ENCODE results near the gene NOG. TPM values are rescaled to one million over a fixed set of nuclear protein-coding genes. Genes with fewer than 3 reads are reported as not detected.

The NOG gene
- polyA plus RNA-seq, 2 of the 4 experiments (the other 2 are of a cell fraction) = 0.25 to 0.67 TPM

GRCh38 chr17:56571456-56571855 is 22.0 kb upstream of the NOG start:
- H3K9me3 ChIP-seq = no peaks in the 10 kb centered on the region
- no peak for ATAC-seq
- no peak for TF ChIP-seq E2F6 (IDR thresholded peaks at IDR 0.05; ENCODE audit: borderline replicate concordance, low read depth)
- TF ChIP-seq RAD21 (conservative IDR thresholded peaks at IDR 0.05 in 1 of 2, IDR thresholded peaks at IDR 0.05 in 1 of 2) = no peak
- TF ChIP-seq ATOH8 (CRISPR knock-in tag; IDR thresholded peaks at IDR 0.05; ENCODE audit: low read depth) = no peak
- TF ChIP-seq RARB (CRISPR knock-in tag; IDR thresholded peaks at IDR 0.05) = no peak
- no peak for TF ChIP-seq HDAC2 (IDR thresholded peaks at IDR 0.05)
- no peak for TF ChIP-seq EP300 (IDR thresholded peaks at IDR 0.05)
- no peak overlapping the region for H3K4me2 ChIP-seq
- ChIA-PET POLR2A (no interaction called here), CTCF (interaction anchor here (0.9 to 2.4 kb wide), 4 partner anchors 21 to 208 kb away, joined by 3 to 11 read pairs (median 4); partner anchors contain the start of gene NOG)
- FAIRE-seq = no peak
- H3K27ac ChIP-seq = no peak overlapping the region
- H3K4me3 ChIP-seq = no peak overlapping the region
- WGBS (ENCODE audit: missing lambda C conversion rate) = 32% methylated on average over 1 of the region's 1 CpG
- no peak for DNase-seq (ENCODE audit: low read depth in 1 of 2, low spot score in 1 of 2)
- no peaks in the 10 kb centered on the region for H3K4me1 ChIP-seq

- WGBS (ENCODE audit: missing lambda C conversion rate) = 2% methylated on average over 5 of the region's 5 CpGs
- ATAC-seq (peak in 1 of 2 experiments; percentile 10; a peak in 1 of 6 replicates), DNase-seq (ENCODE audit: low read depth in 1 of 2, low spot score in 1 of 2) (no peak), FAIRE-seq (no peak)
- Histone ChIP-seq H3K27ac (no peak overlapping the region), H3K9me3 (no peaks in the 10 kb centered on the region), H3K4me2 (no peak overlapping the region), H3K4me3 (no peak overlapping the region), H3K4me1 (no peaks in the 10 kb centered on the region)
- POLR2A ChIA-PET = no interaction called here
- TF ChIP-seq BCL3 (IDR thresholded peaks at IDR 0.05) = no peak
- peak; percentile 11 for TF ChIP-seq MAFK (IDR thresholded peaks at IDR 0.05; ENCODE audit: partially characterized antibody)
- no peak for TF ChIP-seq MYC (IDR thresholded peaks at IDR 0.05; ENCODE audit: borderline replicate concordance, low read length)
- TF ChIP-seq ATOH8 (CRISPR knock-in tag; IDR thresholded peaks at IDR 0.05; ENCODE audit: low read depth) = no peak
- CTCF ChIA-PET = interaction anchor here (0.8 to 4.0 kb wide), 6 partner anchors 14 to 203 kb away, joined by 3 to 18 read pairs (median 4); no protein-coding TSS in a partner anchor
Observed at GRCh38 chr17:56577190-56577842, 16.2 kb upstream of the NOG start.

GRCh38 chr17:56577843-56578204 is 15.7 kb upstream of the NOG start:
- TF ChIP-seq E2F6 (IDR thresholded peaks at IDR 0.05; ENCODE audit: borderline replicate concordance, low read depth) (no peak), FOSL2 (IDR thresholded peaks at IDR 0.05) (no peak), FOSL2 (CRISPR knock-in tag; IDR thresholded peaks at IDR 0.05) (no peak), PHF8 (IDR thresholded peaks at IDR 0.05; ENCODE audit: borderline replicate concordance, low read depth) (no peak), KDM1A (IDR thresholded peaks at IDR 0.05; ENCODE audit: low read depth) (no peak), FOXS1 (CRISPR knock-in tag; IDR thresholded peaks at IDR 0.05) (no peak), BCL3 (IDR thresholded peaks at IDR 0.05) (no peak), RARB (CRISPR knock-in tag; IDR thresholded peaks at IDR 0.05) (no peak), SREBF2 (IDR thresholded peaks at IDR 0.05) (no peak), NPAS2 (CRISPR knock-in tag; IDR thresholded peaks at IDR 0.05; ENCODE audit: borderline replicate concordance) (no peak), ESRRA (IDR thresholded peaks at IDR 0.05; ENCODE audit: borderline replicate concordance, low read length) (no peak), NR3C1 (IDR thresholded peaks at IDR 0.05) (no peak), ZNF302 (CRISPR knock-in tag; IDR thresholded peaks at IDR 0.05) (no peak), RAD21 (conservative IDR thresholded peaks at IDR 0.05 in 1 of 2, IDR thresholded peaks at IDR 0.05 in 1 of 2) (no peak), ZC3H11A (IDR thresholded peaks at IDR 0.05) (no peak)
- ChIA-PET POLR2A (no interaction called here), CTCF (interaction anchor here (0.8 to 4.0 kb wide), 5 partner anchors 14 to 202 kb away, joined by 3 to 18 read pairs (median 3); no protein-coding TSS in a partner anchor)
- WGBS (ENCODE audit: missing lambda C conversion rate) = 48% methylated on average over 10 of the region's 15 CpGs
- no peak for ATAC-seq
- Histone ChIP-seq H3K9me3 (no peaks in the 10 kb centered on the region), H3K4me2 (no peak overlapping the region), H3K4me3 (no peak overlapping the region), H3K27ac (no peak overlapping the region), H3K4me1 (no peaks in the 10 kb centered on the region)
- no peak for DNase-seq (ENCODE audit: low read depth in 1 of 2, low spot score in 1 of 2)
- no peak for FAIRE-seq

Data from A549 (cell line).